ENCODE data around the gene TUB. TPM values are rescaled to one million over a fixed set of nuclear protein-coding genes. Genes with fewer than 3 reads are reported as not detected.

The TUB gene
- total and polyA plus RNA-seq, 2 of the 13 experiments (the other 11 are each of a cell fraction or from before 2014, with no cell fraction given), result 4.3 to 5.6 TPM

- TF ChIP-seq ZBTB39 (CRISPR knock-in tag; IDR thresholded peaks at IDR 0.05) (no peak), PHF21A (CRISPR knock-in tag; IDR thresholded peaks at IDR 0.05) (no peak), ZFYVE20 (CRISPR knock-in tag; IDR thresholded peaks at IDR 0.05; ENCODE audit: borderline replicate concordance, low read depth) (0 out of 2 replicates have a peak, but pooled peaks have one; percentile 46), MXD3 (CRISPR knock-in tag; IDR thresholded peaks at IDR 0.05) (peak; percentile 62), ZNF639 (CRISPR knock-in tag; conservative IDR thresholded peaks at IDR 0.05) (no peak), ESRRA (CRISPR knock-in tag; IDR thresholded peaks at IDR 0.05; ENCODE audit: low read depth) (no peak), GABPA (IDR thresholded peaks at IDR 0.05; ENCODE audit: low read depth, low read length) (no peak), GABPA (CRISPR knock-in tag; IDR thresholded peaks at IDR 0.05; ENCODE audit: low read depth) (no peak), ZNF251 (CRISPR knock-in tag; IDR thresholded peaks at IDR 0.05) (no peak), CTCF (CRISPR knock-in tag; IDR thresholded peaks at IDR 0.05) (no peak), PREB (CRISPR knock-in tag; IDR thresholded peaks at IDR 0.05) (no peak), ARID4A (CRISPR knock-in tag; IDR thresholded peaks at IDR 0.05; ENCODE audit: borderline replicate concordance) (no peak), ZBTB2 (CRISPR knock-in tag; IDR thresholded peaks at IDR 0.05; ENCODE audit: low read depth) (no peak), ZNF225 (CRISPR knock-in tag; IDR thresholded peaks at IDR 0.05) (no peak), ZNF414 (CRISPR knock-in tag; IDR thresholded peaks at IDR 0.05) (no peak)
These were observed 710 bp downstream of the TUB start (continued) for GRCh38 chr11:8081591-8082250.

Measured in HepG2 (cell line).